GM03348 (cell line): ENCODE measurements around the gene FLNC.

Source experiments
- DNase-seq: peaks from one replicate; pipeline ENCODE4 v3.0.0; 2012; ENCODE audit warnings: low spot score

FLNC gene

GRCh38 chr7:128863433-128863989 is 33.3 kb downstream of the FLNC start:
- peak; percentile 84 for DNase-seq

- no peak for DNase-seq
These were observed 35.1 kb downstream of the FLNC start for GRCh38 chr7:128865303-128865702.

- DNase-seq = no peak
These were observed 36.0 kb downstream of the FLNC start for GRCh38 chr7:128865996-128866877.

- DNase-seq = no peak
These were observed 37.0 kb downstream of the FLNC start for GRCh38 chr7:128867241-128867640.

GRCh38 chr7:128867842-128868623 is 37.8 kb downstream of the FLNC start:
- DNase-seq = no peak

- no peak for DNase-seq
These were observed 38.5 kb downstream of the FLNC start for GRCh38 chr7:128868624-128869137.

GRCh38 chr7:128869138-128869943 is 39.1 kb downstream of the FLNC start:
- peak; percentile 78 for DNase-seq

GRCh38 chr7:128869944-128870285 is 39.7 kb downstream of the FLNC start:
- no peak for DNase-seq

- no peak for DNase-seq
These were observed 40.8 kb downstream of the FLNC start for GRCh38 chr7:128871050-128871449.

GRCh38 chr7:128872394-128872824 is 42.2 kb downstream of the FLNC start:
- DNase-seq = no peak

GRCh38 chr7:128873234-128873633 is 43.0 kb downstream of the FLNC start:
- no peak for DNase-seq

GRCh38 chr7:128874140-128875031 is 44.2 kb downstream of the FLNC start:
- DNase-seq = no peak

GRCh38 chr7:128875523-128875948 is 45.3 kb downstream of the FLNC start:
- DNase-seq = no peak

- DNase-seq = no peak
These were observed 45.9 kb downstream of the FLNC start for GRCh38 chr7:128876127-128876526.

GRCh38 chr7:128876586-128876977 is 46.4 kb downstream of the FLNC start:
- DNase-seq = no peak

GRCh38 chr7:128876978-128877755 is 47.0 kb downstream of the FLNC start:
- DNase-seq = no peak

GRCh38 chr7:128877756-128878120 is 47.5 kb downstream of the FLNC start:
- no peak for DNase-seq

GRCh38 chr7:128878226-128879105 is 48.3 kb downstream of the FLNC start:
- DNase-seq = no peak

- DNase-seq = no peak
These were observed 49.3 kb downstream of the FLNC start for GRCh38 chr7:128879461-128879938.
